PFSK-1 (cell line): ENCODE measurements around the gene RYR2.

Experiments used
- FOXP2 ChIP-seq: optimal IDR thresholded peaks from 2 replicates; pipeline ENCODE3; 2011; ENCODE audit warnings: borderline replicate concordance, control low read depth, inconsistent platforms; ENCODE audit not compliant: insufficient read depth; ENCODE audit errors: extremely low read length, extremely low read depth
- POLR2AphosphoS5 ChIP-seq: IDR thresholded peaks from 2 replicates; pipeline ENCODE4 v1.6.1; 2012; ENCODE audit warnings: low read depth, mild to moderate bottlenecking, control low read depth, low read length, moderate library complexity
- REST ChIP-seq, 2 experiments: IDR thresholded peaks; 2 replicates each; pipeline versions ENCODE4 v1.6.1 to v1.8.0; 2011 to 2012; ENCODE audit warnings: low read depth in 2 of 2, low read length in 2 of 2, control low read depth in 1 of 2, inconsistent platforms in 1 of 2, mild to moderate bottlenecking in 1 of 2, moderate library complexity in 1 of 2; ENCODE audit not compliant: insufficient read depth in 1 of 2
- SIN3A ChIP-seq: IDR thresholded peaks from 2 replicates; pipeline ENCODE4 v1.6.1; 2012; ENCODE audit warnings: mild to moderate bottlenecking, low read length, moderate library complexity, borderline replicate concordance; ENCODE audit not compliant: insufficient read depth
- TAF1 ChIP-seq: IDR thresholded peaks from 2 replicates; pipeline ENCODE4 v1.6.1; 2012; ENCODE audit warnings: low read length, control low read depth, borderline replicate concordance; ENCODE audit not compliant: insufficient read depth

The RYR2 gene

DNA sequence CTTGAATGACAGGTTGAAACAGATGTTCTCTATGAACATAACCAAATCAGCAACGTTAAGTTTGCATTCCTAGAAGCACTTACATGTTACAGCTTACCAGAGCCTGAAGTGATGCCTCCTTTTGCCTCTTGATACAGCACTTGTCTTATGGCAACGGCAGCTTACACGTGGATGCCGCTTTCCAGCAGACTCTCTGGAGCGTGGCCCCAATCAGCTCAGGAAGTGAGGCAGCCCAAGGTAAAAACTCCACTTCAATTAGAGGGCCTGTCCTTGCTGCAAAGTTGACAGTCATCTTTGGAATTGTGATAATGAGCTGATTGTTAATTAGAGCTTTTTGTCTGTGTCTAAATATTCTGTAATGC, 345.1 kb downstream of the RYR2 start:
- no peak for TF ChIP-seq TAF1
- TF ChIP-seq REST (IDR thresholded peaks at IDR 0.05; ENCODE audit: insufficient read depth in 1 of 2, low read depth in 2 of 2, low read length in 2 of 2): no peak
- TF ChIP-seq FOXP2: no peak
- no peak for TF ChIP-seq SIN3A
- no peak for TF ChIP-seq POLR2AphosphoS5

GRCh38 chr1:237390823-237391222, 348.8 kb downstream of the RYR2 start:
- TF ChIP-seq TAF1 (no peak), REST (IDR thresholded peaks at IDR 0.05; ENCODE audit: insufficient read depth in 1 of 2, low read depth in 2 of 2, low read length in 2 of 2) (no peak), POLR2AphosphoS5 (no peak)

- TF ChIP-seq TAF1 (no peak), FOXP2 (no peak), POLR2AphosphoS5 (no peak), SIN3A (no peak), REST (IDR thresholded peaks at IDR 0.05; ENCODE audit: insufficient read depth in 1 of 2, low read depth in 2 of 2, low read length in 2 of 2) (no peak)
These were observed 351.6 kb downstream of the RYR2 start for GRCh38 chr1:237393632-237394031.

- TF ChIP-seq FOXP2 (no peak), REST (IDR thresholded peaks at IDR 0.05; ENCODE audit: insufficient read depth in 1 of 2, low read depth in 2 of 2, low read length in 2 of 2) (no peak), SIN3A (no peak), TAF1 (no peak), POLR2AphosphoS5 (no peak)
These were observed 352.3 kb downstream of the RYR2 start for GRCh38 chr1:237394281-237394680.

- TF ChIP-seq POLR2AphosphoS5 (no peak), SIN3A (no peak), TAF1 (no peak), FOXP2 (no peak), REST (IDR thresholded peaks at IDR 0.05; ENCODE audit: insufficient read depth in 1 of 2, low read depth in 2 of 2, low read length in 2 of 2) (no peak)
These were observed 354.4 kb downstream of the RYR2 start for GRCh38 chr1:237396426-237396825.
